ENCODE data around the gene PLA2G12B.
"Not testable (repeated sequence)": the region's sequence is repeated elsewhere in the genome, so short reads cannot be mapped to it uniquely, and the experiment has no call there.

The PLA2G12B gene

GRCh38 chr10:72932259-72933015, 22.2 kb downstream of the PLA2G12B start:
- DNase-seq (ENCODE audit: low read depth) = no peak
- no peak overlapping the region for H3K4me3 ChIP-seq (ENCODE audit: low read depth, low read length)
- TF ChIP-seq, protein P1, sequence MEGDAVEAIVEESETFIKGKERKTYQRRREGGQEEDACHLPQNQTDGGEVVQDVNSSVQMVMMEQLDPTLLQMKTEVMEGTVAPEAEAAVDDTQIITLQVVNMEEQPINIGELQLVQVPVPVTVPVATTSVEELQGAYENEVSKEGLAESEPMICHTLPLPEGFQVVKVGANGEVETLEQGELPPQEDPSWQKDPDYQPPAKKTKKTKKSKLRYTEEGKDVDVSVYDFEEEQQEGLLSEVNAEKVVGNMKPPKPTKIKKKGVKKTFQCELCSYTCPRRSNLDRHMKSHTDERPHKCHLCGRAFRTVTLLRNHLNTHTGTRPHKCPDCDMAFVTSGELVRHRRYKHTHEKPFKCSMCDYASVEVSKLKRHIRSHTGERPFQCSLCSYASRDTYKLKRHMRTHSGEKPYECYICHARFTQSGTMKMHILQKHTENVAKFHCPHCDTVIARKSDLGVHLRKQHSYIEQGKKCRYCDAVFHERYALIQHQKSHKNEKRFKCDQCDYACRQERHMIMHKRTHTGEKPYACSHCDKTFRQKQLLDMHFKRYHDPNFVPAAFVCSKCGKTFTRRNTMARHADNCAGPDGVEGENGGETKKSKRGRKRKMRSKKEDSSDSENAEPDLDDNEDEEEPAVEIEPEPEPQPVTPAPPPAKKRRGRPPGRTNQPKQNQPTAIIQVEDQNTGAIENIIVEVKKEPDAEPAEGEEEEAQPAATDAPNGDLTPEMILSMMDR (IDR thresholded peaks at IDR 0.05; ENCODE audit: low read depth, low read length, missing control alignments) = no peak

DNA sequence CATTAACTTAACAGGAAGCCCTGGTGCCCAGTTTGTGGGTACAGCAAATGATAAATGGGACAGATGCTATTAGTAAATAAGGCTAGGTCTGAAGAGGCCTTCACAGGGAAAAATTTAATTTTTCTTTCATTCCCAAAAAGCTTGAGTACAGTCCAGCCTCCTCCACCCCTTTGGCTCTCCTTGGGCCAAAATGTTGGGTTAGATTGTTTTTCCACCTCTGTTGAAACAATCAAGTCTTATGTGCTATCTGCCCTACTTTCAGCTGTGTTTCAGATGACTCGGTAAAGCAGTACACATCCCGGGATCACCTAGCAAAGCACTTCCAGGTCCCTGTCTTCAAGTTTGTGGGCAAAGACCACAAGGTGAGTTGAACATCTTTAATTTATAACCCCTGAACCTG, 24.3 kb downstream of the PLA2G12B start:
- no peak for DNase-seq (ENCODE audit: low read depth)
- no peak overlapping the region for H3K4me3 ChIP-seq (ENCODE audit: low read depth, low read length)
- TF ChIP-seq, protein P1 (IDR thresholded peaks at IDR 0.05; ENCODE audit: low read depth, low read length, missing control alignments) = no peak

- TF ChIP-seq, protein P1 (IDR thresholded peaks at IDR 0.05; ENCODE audit: low read depth, low read length, missing control alignments) = no peak
- no peak overlapping the region for H3K4me3 ChIP-seq (ENCODE audit: low read depth, low read length)
- no peak for DNase-seq (ENCODE audit: low read depth)
Observed at GRCh38 chr10:72928798-72929197, 25.8 kb downstream of the PLA2G12B start.

GRCh38 chr10:72927485-72927884, 27.1 kb downstream of the PLA2G12B start:
- TF ChIP-seq, protein P1 (IDR thresholded peaks at IDR 0.05; ENCODE audit: low read depth, low read length, missing control alignments) = no peak
- DNase-seq (ENCODE audit: low read depth) = no peak
- no peak overlapping the region for H3K4me3 ChIP-seq (ENCODE audit: low read depth, low read length)

DNA sequence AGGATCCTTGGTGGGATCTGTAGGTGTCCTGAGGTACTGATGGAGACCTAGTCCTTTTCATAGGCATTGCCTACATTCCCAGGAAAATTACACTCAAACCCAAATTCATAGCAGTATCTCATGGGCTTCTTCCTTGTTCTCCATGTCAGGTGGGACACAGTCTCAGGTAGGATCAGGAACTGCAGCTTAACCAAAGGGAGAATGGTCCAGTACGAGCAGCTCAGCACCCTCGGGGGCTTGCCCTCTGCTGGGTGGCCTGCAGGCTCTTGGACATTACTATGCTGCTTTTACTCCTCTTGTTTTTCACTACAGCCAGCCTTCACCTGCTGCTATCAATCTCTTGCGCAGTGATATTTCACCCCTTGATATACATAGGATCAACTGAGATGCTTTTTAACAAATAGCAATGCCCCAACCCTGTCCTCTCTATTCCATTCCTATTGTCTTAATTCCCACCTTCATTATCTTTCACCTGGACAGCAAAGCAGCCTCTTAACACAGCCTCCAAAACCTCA, 28.6 kb downstream of the PLA2G12B start:
- TF ChIP-seq, protein P1 (IDR thresholded peaks at IDR 0.05; ENCODE audit: low read depth, low read length, missing control alignments) = no peak
- no peak overlapping the region for H3K4me3 ChIP-seq (ENCODE audit: low read depth, low read length)
- no peak for DNase-seq (ENCODE audit: low read depth)

- H3K4me3 ChIP-seq (ENCODE audit: low read depth, low read length) = no peak overlapping the region
- DNase-seq (ENCODE audit: low read depth) = no peak
- TF ChIP-seq, protein P1 (IDR thresholded peaks at IDR 0.05; ENCODE audit: low read depth, low read length, missing control alignments) = no peak
Observed at GRCh38 chr10:72924351-72924750, 30.3 kb downstream of the PLA2G12B start.

- H3K4me3 ChIP-seq (ENCODE audit: low read depth, low read length); DNase-seq (ENCODE audit: low read depth): not testable (repeated sequence)
Observed at GRCh38 chr10:72921147-72921683, 33.4 kb downstream of the PLA2G12B start.
